Measurements from ENCODE around the gene KIF21B.
"Not testable (repeated sequence)": the region's sequence is repeated elsewhere in the genome, so short reads cannot be mapped to it uniquely, and the experiment has no call there.

Gene KIF21B

GRCh38 chr1:200949626-200950025 is 73.9 kb downstream of the KIF21B start:
- no peak for DNase-seq (ENCODE audit: extremely low read depth in 1 of 2, low read depth in 1 of 2)

- no peak for DNase-seq (ENCODE audit: extremely low read depth in 1 of 2, low read depth in 1 of 2)
Measured at GRCh38 chr1:200947059-200947566, 76.4 kb downstream of the KIF21B start.

- DNase-seq (ENCODE audit: extremely low read depth in 1 of 2, low read depth in 1 of 2): no peak
Measured at GRCh38 chr1:200945111-200945510, 78.4 kb downstream of the KIF21B start.

GRCh38 chr1:200938955-200939354 is 84.6 kb downstream of the KIF21B start:
- DNase-seq (ENCODE audit: extremely low read depth in 1 of 2, low read depth in 1 of 2): no peak

- not testable (repeated sequence) for DNase-seq (ENCODE audit: extremely low read depth in 1 of 2, low read depth in 1 of 2)
Measured at GRCh38 chr1:200935286-200935962, 88.1 kb downstream of the KIF21B start.

- DNase-seq (ENCODE audit: extremely low read depth in 1 of 2, low read depth in 1 of 2): no peak
Measured at GRCh38 chr1:200934676-200935245, 88.8 kb downstream of the KIF21B start.

GRCh38 chr1:200931776-200932175 is 91.7 kb downstream of the KIF21B start:
- no peak for DNase-seq (ENCODE audit: extremely low read depth in 1 of 2, low read depth in 1 of 2)

- not testable (repeated sequence) for DNase-seq (ENCODE audit: extremely low read depth in 1 of 2, low read depth in 1 of 2)
Measured at GRCh38 chr1:200930285-200930684, 93.2 kb downstream of the KIF21B start.

- no peak for DNase-seq (ENCODE audit: extremely low read depth in 1 of 2, low read depth in 1 of 2)
Measured at GRCh38 chr1:200929530-200930278, 93.8 kb downstream of the KIF21B start.

GRCh38 chr1:200925831-200926230 is 97.7 kb downstream of the KIF21B start:
- DNase-seq (ENCODE audit: extremely low read depth in 1 of 2, low read depth in 1 of 2): no peak

- DNase-seq (ENCODE audit: extremely low read depth in 1 of 2, low read depth in 1 of 2): no peak
Measured at GRCh38 chr1:200923601-200924000, 99.9 kb downstream of the KIF21B start.

- DNase-seq (ENCODE audit: extremely low read depth in 1 of 2, low read depth in 1 of 2): no peak
Measured at GRCh38 chr1:200922406-200922805, 101.1 kb downstream of the KIF21B start.

GRCh38 chr1:200921571-200922110 is 101.9 kb downstream of the KIF21B start:
- no peak for DNase-seq (ENCODE audit: extremely low read depth in 1 of 2, low read depth in 1 of 2)
